Measurements from ENCODE around the gene GRK2. TPM values are rescaled to one million over a fixed set of nuclear protein-coding genes. Genes with fewer than 3 reads are reported as not detected.

The GRK2 gene
- total RNA-seq, 1 donor from 2014 or later = 51.3 TPM

DNA sequence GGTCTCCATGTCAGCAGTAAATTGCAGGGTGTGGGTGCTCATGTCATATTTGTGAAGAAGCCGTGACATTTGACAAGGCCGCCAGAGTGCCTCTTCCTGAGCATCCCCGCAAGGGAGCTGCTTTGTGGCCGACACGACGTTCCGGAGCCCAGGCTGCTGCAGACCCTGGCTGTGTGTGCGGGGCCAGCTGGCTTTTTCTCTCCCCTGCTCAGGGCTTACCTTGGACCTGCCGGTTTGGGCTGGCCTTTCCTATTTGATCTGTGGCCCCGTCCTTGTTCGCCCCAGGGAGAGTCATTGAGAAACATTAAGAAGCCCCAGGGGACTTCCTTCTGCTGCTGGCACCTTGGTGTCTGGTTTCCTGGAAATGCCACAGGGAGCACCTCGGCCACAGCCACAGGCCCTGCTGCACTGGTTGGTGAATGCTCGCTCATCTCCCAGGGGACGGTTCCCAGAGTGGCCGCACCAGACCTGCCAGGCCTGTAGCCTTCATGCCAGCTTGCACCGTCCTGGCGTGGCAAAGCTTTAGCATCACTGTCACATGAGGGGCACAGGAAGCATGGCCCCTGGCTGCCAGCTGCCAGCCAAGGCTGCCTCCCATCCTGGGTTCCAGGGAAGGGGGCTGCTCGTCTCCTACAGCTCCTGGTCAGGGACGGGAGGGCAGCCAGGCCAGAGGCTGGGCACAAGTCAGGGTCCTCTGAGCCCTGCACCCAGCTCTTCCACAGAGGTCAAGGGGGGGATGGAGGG is 5.4 kb downstream of the GRK2 start:
- H3K4me3 ChIP-seq (ENCODE audit: low read depth, low read length) = no peak overlapping the region
- TF ChIP-seq, protein P1, sequence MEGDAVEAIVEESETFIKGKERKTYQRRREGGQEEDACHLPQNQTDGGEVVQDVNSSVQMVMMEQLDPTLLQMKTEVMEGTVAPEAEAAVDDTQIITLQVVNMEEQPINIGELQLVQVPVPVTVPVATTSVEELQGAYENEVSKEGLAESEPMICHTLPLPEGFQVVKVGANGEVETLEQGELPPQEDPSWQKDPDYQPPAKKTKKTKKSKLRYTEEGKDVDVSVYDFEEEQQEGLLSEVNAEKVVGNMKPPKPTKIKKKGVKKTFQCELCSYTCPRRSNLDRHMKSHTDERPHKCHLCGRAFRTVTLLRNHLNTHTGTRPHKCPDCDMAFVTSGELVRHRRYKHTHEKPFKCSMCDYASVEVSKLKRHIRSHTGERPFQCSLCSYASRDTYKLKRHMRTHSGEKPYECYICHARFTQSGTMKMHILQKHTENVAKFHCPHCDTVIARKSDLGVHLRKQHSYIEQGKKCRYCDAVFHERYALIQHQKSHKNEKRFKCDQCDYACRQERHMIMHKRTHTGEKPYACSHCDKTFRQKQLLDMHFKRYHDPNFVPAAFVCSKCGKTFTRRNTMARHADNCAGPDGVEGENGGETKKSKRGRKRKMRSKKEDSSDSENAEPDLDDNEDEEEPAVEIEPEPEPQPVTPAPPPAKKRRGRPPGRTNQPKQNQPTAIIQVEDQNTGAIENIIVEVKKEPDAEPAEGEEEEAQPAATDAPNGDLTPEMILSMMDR (IDR thresholded peaks at IDR 0.05; ENCODE audit: insufficient read depth, low read length, poor library complexity, severe bottlenecking) = no peak
- no peaks in the 10 kb centered on the region for H3K27me3 ChIP-seq (ENCODE audit: control insufficient read depth, insufficient read depth, low read length)
- no peak for DNase-seq (ENCODE audit: low read depth)
- H3K36me3 ChIP-seq (ENCODE audit: control insufficient read depth, insufficient read depth, low read length) = peaks cover 2% of the 10 kb centered on the region

DNA sequence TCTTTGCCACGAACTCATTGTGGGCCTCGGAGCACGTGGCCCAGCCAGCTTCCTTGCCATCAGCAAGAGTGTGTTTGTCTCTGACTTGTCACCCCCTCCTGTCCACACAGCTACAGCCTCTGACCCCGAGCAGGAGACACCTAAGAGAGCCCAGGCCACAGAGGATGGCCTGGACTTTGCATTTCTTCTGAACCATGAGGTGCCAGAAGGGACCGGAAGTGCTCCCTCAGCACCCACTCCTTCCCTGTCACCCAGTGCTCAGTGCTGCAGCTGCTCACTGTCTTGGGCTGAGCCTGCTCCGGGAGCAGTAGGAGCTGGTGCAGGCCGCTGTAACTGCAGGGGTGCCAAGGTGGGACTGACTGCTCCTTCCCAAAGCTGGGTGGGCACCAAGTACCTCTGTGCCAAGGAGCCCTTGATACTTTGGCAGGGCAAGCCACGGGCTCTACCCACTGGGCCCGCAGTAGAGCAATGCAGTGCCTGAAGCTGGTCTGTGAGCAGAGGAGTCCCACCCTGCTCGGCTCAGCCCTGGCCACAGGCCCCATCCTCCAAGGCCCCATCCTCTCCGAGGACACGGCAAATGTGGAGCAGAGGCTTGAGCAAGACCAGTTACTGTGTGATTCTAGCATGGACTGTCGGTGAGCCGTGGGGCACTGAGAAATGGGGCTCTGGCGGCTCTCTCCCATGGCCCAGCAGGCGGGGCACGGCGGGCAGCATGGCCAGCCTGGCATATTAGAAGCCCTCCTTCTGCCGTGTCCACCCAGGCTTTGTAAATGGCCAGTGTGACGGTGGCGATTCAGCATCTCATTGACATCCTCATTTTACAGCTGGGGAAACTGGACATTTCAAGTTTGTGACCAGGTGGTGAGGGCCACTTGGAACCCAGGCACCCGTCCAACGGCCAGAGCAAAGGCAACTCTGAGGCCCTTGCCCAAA is 6.3 kb downstream of the GRK2 start:
- TF ChIP-seq, protein P1 (IDR thresholded peaks at IDR 0.05; ENCODE audit: insufficient read depth, low read length, poor library complexity, severe bottlenecking) = no peak
- Histone ChIP-seq H3K27me3 (ENCODE audit: control insufficient read depth, insufficient read depth, low read length) (no peaks in the 10 kb centered on the region), H3K4me3 (ENCODE audit: low read depth, low read length) (no peak overlapping the region), H3K36me3 (ENCODE audit: control insufficient read depth, insufficient read depth, low read length) (peaks cover 2% of the 10 kb centered on the region)
- DNase-seq (ENCODE audit: low read depth) = no peak

DNA sequence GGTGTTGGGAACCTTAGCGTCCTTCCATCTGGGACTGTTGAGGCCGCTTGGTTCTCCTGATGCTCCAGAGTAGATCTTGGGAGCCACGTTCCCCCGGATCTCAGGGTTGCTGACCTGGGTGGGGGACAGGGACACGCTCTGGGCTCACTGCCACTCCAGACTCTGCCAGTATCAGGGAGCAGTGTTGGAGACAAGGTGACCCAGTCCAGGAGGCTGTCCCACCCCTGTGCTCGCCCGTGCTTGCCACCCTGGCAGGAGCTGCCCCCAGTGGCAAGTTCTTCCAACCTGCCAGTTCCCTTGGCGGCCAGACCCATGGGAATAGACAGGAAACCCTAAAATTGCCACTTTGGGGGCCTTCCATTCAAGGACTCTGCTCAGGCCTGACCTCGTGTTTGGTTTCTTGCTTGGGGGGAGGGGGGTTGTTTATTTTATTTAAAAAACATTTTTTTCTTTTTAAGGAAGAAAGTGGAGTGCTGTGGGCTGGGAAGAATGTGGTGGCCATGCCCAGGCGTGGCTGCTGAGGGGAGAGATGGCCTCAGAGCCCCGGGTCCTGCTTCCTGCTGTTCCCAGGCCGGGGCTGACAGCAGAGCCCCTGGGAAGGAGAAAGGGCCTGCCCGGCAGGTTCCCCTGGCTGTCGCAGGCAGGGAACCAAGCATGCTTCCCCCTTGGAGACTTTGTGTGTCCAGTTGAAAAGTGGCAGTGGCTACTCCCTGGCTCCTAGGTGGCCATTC is 7.2 kb downstream of the GRK2 start:
- no peak overlapping the region for H3K4me3 ChIP-seq (ENCODE audit: low read depth, low read length)
- H3K27me3 ChIP-seq (ENCODE audit: control insufficient read depth, insufficient read depth, low read length) = no peaks in the 10 kb centered on the region
- TF ChIP-seq, protein P1 (IDR thresholded peaks at IDR 0.05; ENCODE audit: insufficient read depth, low read length, poor library complexity, severe bottlenecking) = no peak
- peaks cover 3% of the 10 kb centered on the region for H3K36me3 ChIP-seq (ENCODE audit: control insufficient read depth, insufficient read depth, low read length)
- no peak for DNase-seq (ENCODE audit: low read depth)

DNA sequence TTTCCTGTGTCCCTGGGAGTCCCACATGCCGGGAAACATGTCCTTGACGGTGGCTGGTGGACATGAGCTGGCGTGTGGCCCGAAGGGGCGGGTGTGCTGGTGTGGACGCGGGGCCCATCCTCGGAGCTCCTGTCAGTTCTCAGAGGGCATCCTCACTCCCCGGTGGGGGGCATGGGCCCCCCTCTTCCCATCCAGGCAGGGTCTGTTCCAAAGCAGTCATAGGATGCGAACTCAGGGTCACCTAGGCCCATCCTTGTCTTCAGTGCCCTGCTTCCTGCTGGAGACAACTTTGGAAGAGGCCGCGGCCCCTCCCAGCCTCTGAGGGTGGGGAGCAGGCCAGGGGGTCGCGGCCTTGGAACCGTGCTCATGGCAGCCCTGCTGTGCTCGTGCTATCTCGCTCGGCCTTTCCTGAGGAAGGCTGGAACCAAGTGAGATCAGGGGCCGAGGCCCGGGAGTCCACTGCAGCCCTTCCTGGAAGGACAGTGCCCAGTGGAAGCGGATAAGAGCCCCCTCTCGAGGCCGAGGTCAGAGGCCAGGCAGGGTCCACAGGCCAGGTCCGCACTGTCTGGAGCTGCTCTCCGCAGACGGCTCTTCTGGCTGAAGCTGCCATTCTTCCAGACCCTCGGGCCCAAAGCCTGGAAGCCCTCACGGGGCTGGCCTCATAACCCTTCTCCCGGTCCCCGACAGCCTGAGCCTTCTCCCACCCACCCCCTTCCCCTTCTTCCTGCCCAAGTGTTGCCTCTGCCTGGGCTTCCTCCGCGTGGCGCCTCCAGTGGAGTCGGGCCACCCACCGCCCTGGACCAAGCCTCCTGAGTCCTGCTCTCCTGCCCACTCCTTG is 8.7 kb downstream of the GRK2 start:
- Histone ChIP-seq H3K36me3 (ENCODE audit: control insufficient read depth, insufficient read depth, low read length) (peaks cover 3% of the 10 kb centered on the region), H3K27me3 (ENCODE audit: control insufficient read depth, insufficient read depth, low read length) (no peaks in the 10 kb centered on the region), H3K4me3 (ENCODE audit: low read depth, low read length) (no peak overlapping the region)
- DNase-seq (ENCODE audit: low read depth) = no peak
- TF ChIP-seq, protein P1 (IDR thresholded peaks at IDR 0.05; ENCODE audit: insufficient read depth, low read length, poor library complexity, severe bottlenecking) = no peak
